Hepatocyte (in vitro differentiated cells): ENCODE measurements around the gene CUL7. TPM values are rescaled to one million over a fixed set of nuclear protein-coding genes. Genes with fewer than 3 reads are reported as not detected.

Experiments used
- DNase-seq: peaks from one replicate; pipeline ENCODE4 v3.0.0-alpha.2; 2016; ENCODE audit warnings: low spot score
- H2AFZ ChIP-seq: fragments of 200-600 bp; sonication (generic); 2 replicates; pipeline ENCODE4 v1.6.0; 2016; ENCODE audit warnings: antibody characterized with exemption, mild to moderate bottlenecking
- H3K27ac ChIP-seq: fragments of 200-600 bp; sonication (generic); 2 replicates; pipeline ENCODE4 v1.5.1; 2016; ENCODE audit warnings: mild to moderate bottlenecking
- H3K27me3 ChIP-seq: fragments of 200-600 bp; sonication (generic); 2 replicates; pipeline ENCODE4 v1.6.1; 2016
- H3K36me3 ChIP-seq: fragments of 200-600 bp; sonication (generic); replicated peaks from 2 replicates; pipeline ENCODE4 v1.5.1; 2016; ENCODE audit warnings: low read depth; ENCODE audit not compliant: insufficient read depth
- H3K4me1 ChIP-seq: fragments of 200-600 bp; sonication (generic); 2 replicates; pipeline ENCODE4 v1.5.1; 2016; ENCODE audit warnings: mild to moderate bottlenecking, moderate library complexity; ENCODE audit not compliant: insufficient read depth
- H3K4me2 ChIP-seq: fragments of 200-600 bp; sonication (generic); 2 replicates; pipeline ENCODE4 v1.6.0; 2016
- H3K4me3 ChIP-seq: fragments of 200-600 bp; sonication (generic); 2 replicates; pipeline ENCODE4 v1.5.1; 2016; ENCODE audit warnings: mild to moderate bottlenecking
- H3K79me2 ChIP-seq: fragments of 200-600 bp; sonication (generic); 2 replicates; pipeline ENCODE4 v1.6.0; 2017; ENCODE audit warnings: mild to moderate bottlenecking
- H3K9me2 ChIP-seq: fragments of 200-600 bp; sonication (generic); replicated peaks from 2 replicates; pipeline ENCODE4 v1.6.0; 2017; ENCODE audit warnings: mild to moderate bottlenecking; ENCODE audit not compliant: insufficient read depth
- H3K9me3 ChIP-seq: fragments of 200-600 bp; sonication (generic); 2 replicates; pipeline ENCODE4 v1.5.1; 2016; ENCODE audit warnings: low read depth, mild to moderate bottlenecking
- H4K20me1 ChIP-seq: fragments of 200-600 bp; sonication (generic); 2 replicates; pipeline ENCODE4 v1.6.0; 2016; ENCODE audit warnings: mild to moderate bottlenecking; ENCODE audit not compliant: insufficient read depth, poor library complexity, severe bottlenecking
- EZH2 ChIP-seq: fragments of 200-600 bp; sonication (generic); IDR thresholded peaks from 2 replicates; pipeline ENCODE4 v1.6.1; 2016; ENCODE audit warnings: antibody characterized with exemption, mild to moderate bottlenecking, borderline replicate concordance
- EZH2phosphoT487 ChIP-seq: fragments of 200-600 bp; sonication (generic); IDR thresholded peaks from one replicate; pipeline ENCODE4 v1.6.1; 2018; ENCODE audit warnings: antibody characterized with exemption, mild to moderate bottlenecking, low read depth, moderate library complexity; ENCODE audit not compliant: unreplicated experiment, severe bottlenecking
- WGBS: methylation state at CpG from one replicate; pipeline ENCODE4 v1.1.6; 2016; ENCODE audit warnings: low lambda C conversion rate; ENCODE audit errors: missing lambda C conversion rate; 5-methylcytosine and 5-hydroxymethylcytosine counted together
- polyA plus RNA-seq: library from polyadenylated mRNA; unstranded; fragments of >200 nt; fragmentation: Nextera tagmentation; extraction: Ambion mirVana; gene quantifications from 2 replicates; pipeline ENCODE4 v1.2.1, GENCODE V29; 2016
- total RNA-seq: library from RNA; depleted of rRNA; stranded (reverse); fragments of >200 nt; gene quantifications from 2 replicates; pipeline ENCODE4 v1.2.3, GENCODE V29; 2014
- TF ChIP-seq, protein P1 (sequence below): fragments of 200-600 bp; sonication (generic); IDR thresholded peaks from 2 replicates; pipeline ENCODE4 v1.5.1; 2016; ENCODE audit warnings: antibody characterized with exemption, mild to moderate bottlenecking; ENCODE audit not compliant: poor library complexity

Gene CUL7
- total and polyA plus RNA-seq, 2 experiments from 2014 or later, result 46.4 to 58.2 TPM

DNA sequence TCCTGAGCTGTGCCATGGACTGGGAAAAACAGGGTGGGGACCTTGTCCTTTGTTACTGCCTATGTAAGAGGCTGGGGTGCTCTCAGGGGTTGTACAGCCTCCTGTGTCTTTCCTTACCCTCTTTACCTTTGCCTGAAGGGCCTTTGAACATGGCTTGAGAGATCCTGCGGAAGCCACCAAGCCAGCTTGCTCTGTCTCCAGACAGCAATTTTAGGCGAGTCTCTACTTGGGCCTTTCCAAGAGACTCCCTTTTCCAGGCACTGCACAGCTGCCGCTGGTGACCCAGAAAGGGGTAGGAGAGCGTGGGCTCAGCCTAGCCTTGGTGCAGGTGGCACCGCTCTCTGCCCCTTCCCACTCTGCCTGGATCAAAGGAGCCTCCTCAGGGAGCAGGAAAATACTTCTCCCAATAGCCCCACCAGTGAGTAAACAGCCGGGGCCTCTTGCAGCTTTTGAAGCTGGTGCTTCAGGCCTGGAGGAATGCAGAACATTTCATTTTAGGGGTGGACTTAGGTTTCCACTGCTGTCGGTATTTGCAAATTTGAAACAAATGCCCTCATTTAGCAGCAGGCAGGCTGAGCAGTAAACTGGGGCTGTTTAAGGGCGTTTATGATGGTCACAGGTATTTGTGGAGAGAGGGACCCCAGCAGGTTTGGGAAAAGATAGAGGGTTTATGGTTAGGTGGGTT, 36.4 kb upstream of the CUL7 start:
- peaks cover 42% of the 10 kb centered on the region for H3K4me1 ChIP-seq
- peak; percentile 37 for DNase-seq
- WGBS, result 32% methylated on average over 8 of the region's 8 CpGs
- H2AFZ ChIP-seq, result no peak overlapping the region
- H3K9me2 ChIP-seq, result no peaks in the 10 kb centered on the region
- H3K9me3 ChIP-seq, result no peaks in the 10 kb centered on the region
- H3K4me3 ChIP-seq, result no peak overlapping the region
- H3K27ac ChIP-seq, result peak overlapping the region; percentile 89
- peaks cover 14% of the 10 kb centered on the region for H4K20me1 ChIP-seq
- no peaks in the 10 kb centered on the region for H3K36me3 ChIP-seq
- H3K79me2 ChIP-seq, result peaks cover 93% of the 10 kb centered on the region
- H3K27me3 ChIP-seq, result no peaks in the 10 kb centered on the region
- TF ChIP-seq, protein P1, sequence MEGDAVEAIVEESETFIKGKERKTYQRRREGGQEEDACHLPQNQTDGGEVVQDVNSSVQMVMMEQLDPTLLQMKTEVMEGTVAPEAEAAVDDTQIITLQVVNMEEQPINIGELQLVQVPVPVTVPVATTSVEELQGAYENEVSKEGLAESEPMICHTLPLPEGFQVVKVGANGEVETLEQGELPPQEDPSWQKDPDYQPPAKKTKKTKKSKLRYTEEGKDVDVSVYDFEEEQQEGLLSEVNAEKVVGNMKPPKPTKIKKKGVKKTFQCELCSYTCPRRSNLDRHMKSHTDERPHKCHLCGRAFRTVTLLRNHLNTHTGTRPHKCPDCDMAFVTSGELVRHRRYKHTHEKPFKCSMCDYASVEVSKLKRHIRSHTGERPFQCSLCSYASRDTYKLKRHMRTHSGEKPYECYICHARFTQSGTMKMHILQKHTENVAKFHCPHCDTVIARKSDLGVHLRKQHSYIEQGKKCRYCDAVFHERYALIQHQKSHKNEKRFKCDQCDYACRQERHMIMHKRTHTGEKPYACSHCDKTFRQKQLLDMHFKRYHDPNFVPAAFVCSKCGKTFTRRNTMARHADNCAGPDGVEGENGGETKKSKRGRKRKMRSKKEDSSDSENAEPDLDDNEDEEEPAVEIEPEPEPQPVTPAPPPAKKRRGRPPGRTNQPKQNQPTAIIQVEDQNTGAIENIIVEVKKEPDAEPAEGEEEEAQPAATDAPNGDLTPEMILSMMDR, result no peak
- no peak for TF ChIP-seq EZH2
- TF ChIP-seq EZH2phosphoT487, result no peak
- peak overlapping the region; percentile 68 for H3K4me2 ChIP-seq

DNA sequence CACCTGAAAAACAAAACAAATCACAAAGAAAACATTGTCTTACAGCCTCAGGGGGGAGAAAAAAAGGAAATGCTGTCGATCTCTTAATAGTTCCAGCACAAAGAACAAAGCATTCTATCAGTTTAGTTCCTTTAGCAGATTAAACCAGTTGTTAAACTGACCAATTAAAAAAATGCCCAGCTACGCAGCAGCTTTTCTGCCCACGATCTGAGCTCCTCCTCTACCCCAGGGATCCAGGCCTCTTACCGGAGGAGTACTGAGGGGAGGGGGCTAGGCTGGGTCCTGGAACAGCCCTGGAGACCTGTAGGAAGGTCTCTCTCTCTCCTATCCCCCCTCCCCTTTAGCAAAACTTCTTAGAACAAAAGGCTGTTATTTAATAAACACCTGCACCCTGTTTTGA, 35.8 kb upstream of the CUL7 start:
- H3K4me2 ChIP-seq, result peak overlapping the region; percentile 68
- H3K27me3 ChIP-seq, result no peaks in the 10 kb centered on the region
- H2AFZ ChIP-seq, result no peak overlapping the region
- peaks cover 14% of the 10 kb centered on the region for H4K20me1 ChIP-seq
- peak overlapping the region; percentile 89 for H3K27ac ChIP-seq
- peaks cover 42% of the 10 kb centered on the region for H3K4me1 ChIP-seq
- TF ChIP-seq, protein P1, result no peak
- TF ChIP-seq EZH2 (no peak), EZH2phosphoT487 (no peak)
- DNase-seq, result no peak
- no peaks in the 10 kb centered on the region for H3K9me2 ChIP-seq
- H3K36me3 ChIP-seq, result no peaks in the 10 kb centered on the region
- no peaks in the 10 kb centered on the region for H3K9me3 ChIP-seq
- no peak overlapping the region for H3K4me3 ChIP-seq
- peaks cover 93% of the 10 kb centered on the region for H3K79me2 ChIP-seq
- WGBS, result 19% methylated on average over 4 of the region's 4 CpGs

DNA sequence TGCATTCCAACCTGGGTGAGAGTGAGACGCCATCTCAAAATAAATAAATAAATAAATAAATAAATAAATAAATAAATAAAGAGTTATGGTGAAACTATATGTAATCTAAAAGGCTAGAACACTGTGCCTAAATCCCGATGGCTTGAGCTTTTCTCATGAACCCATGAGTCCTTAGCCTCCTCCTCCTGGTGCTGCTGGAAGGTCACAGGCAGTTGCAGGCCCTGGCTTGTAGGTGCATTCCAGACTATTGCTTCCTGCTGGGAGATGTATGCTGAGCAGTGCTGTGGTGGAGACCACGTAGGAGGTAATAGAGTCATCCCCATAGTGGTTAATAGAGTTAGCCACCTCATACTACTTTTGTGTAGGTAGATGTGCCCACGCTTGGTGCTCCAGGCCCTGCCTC, 35.0 kb upstream of the CUL7 start:
- Histone ChIP-seq H3K4me3 (no peak overlapping the region), H3K4me1 (peaks cover 35% of the 10 kb centered on the region), H3K4me2 (peak overlapping the region; percentile 68), H2AFZ (no peak overlapping the region), H3K27me3 (no peaks in the 10 kb centered on the region), H3K9me2 (no peaks in the 10 kb centered on the region), H3K79me2 (peaks cover 93% of the 10 kb centered on the region), H4K20me1 (peaks cover 14% of the 10 kb centered on the region), H3K36me3 (no peaks in the 10 kb centered on the region), H3K9me3 (no peaks in the 10 kb centered on the region), H3K27ac (peak overlapping the region; percentile 89)
- TF ChIP-seq EZH2, result no peak
- no peak for DNase-seq
- 82% methylated on average over 4 of the region's 4 CpGs for WGBS

DNA sequence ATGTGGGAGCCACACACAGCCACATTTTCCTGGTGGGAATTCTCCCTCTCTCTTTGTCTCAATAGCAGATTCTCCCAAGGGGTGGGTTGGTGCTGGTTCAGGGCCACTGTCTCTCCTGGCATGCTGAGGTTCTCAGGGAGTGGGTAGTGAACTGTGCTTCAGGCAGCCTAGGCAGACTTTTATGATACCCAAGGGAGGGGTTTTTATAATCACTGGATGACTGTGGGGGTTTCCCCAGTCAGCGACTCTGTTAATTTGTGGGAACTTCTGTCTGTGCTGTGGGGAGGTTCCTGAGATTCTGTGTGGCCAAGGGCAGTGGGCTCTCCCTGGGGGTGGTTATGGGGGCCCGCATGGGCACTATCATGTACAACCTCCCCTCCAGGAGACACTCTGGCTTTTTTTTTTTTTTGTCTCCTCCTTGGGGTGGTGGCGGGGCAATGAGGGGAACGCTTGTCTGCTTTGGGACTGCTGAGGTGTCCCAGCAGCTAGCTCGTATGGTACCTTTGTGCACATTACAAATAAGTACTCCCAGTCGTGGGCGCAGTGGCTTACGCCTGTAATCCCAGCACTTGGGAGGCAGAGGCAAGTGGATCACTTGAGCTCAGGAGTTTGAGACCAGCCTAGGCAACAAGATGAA, 32.5 kb upstream of the CUL7 start:
- H3K27me3 ChIP-seq, result no peaks in the 10 kb centered on the region
- no peak overlapping the region for H3K4me3 ChIP-seq
- DNase-seq, result no peak
- H3K79me2 ChIP-seq, result peaks cover 93% of the 10 kb centered on the region
- no peak overlapping the region for H3K27ac ChIP-seq
- TF ChIP-seq EZH2phosphoT487, result no peak
- no peaks in the 10 kb centered on the region for H3K9me2 ChIP-seq
- no peak overlapping the region for H3K4me2 ChIP-seq
- H3K36me3 ChIP-seq, result no peaks in the 10 kb centered on the region
- WGBS, result 86% methylated on average over 8 of the region's 8 CpGs
- no peak overlapping the region for H2AFZ ChIP-seq
- peaks cover 26% of the 10 kb centered on the region for H3K4me1 ChIP-seq
- H3K9me3 ChIP-seq, result no peaks in the 10 kb centered on the region
- peaks cover 22% of the 10 kb centered on the region for H4K20me1 ChIP-seq
